Dedifferentiated amniotic fluid mesenchymal stem cell (primary cell): ENCODE data around the gene FGGY.
"Not testable (repeated sequence)": the region's sequence is repeated elsewhere in the genome, so short reads cannot be mapped to it uniquely, and the experiment has no call there.

ENCODE experiments used
- DNase-seq: peaks from one replicate; pipeline ENCODE4 v3.0.0-alpha.2; 2016; ENCODE audit errors: extremely low spot score

The FGGY gene

DNA sequence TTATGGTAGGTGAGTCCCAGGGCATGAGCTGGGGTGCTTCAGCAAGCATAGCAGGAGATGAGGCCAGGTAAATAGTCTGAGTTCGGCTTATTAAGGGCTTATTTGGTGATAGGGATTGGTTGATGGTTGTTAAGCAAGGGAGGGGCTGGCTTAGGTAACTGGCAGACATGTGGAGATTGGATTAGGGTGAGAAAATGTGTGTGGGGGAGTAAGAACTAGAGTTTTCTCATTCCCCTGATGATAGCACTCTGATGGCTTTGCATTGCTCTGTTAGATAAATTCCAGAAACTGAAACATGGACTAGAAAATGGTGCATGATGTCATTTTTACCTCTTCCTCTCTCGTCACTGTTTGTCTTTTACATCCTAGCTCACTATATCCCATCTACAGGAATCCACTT lies 53.6 kb downstream of the FGGY start:
- DNase-seq: no peak

DNA sequence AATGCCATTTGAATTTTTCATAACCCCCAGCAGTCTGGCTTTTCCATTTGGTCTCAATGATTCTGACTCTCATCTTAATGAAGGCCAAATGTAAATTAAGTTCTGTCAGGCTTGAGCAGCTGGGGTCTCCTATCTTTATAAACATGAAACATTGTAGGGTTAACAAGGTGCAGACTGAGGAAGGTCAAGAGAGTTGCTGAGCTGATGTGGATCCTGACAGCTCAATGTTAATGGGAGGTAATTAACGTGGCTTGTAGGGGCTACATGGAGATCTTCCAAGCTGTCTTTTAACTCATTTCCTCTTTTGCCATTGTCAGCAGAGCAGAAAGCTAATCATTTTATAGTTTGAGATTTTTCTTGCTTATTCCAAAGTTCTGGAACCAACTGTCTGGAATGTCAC lies 55.2 kb downstream of the FGGY start:
- no peak for DNase-seq

DNA sequence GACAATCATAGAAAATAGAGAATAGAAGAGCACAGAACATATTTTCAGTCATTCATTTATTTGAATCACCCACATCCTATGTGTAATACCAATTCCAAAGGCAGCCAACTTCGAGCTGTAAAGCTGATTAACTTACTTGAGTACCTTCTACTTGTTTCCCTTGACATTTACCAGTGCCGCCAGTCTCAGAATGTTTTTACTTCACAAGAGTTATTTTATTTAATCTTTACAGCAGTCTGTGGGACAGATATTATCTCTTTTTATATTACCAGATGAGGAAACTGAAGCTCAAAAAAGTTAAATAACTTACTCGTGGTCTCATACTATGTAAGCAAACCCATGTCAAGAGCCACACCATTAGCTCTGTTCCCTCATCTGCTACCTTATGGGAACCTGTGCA lies 56.6 kb downstream of the FGGY start:
- no peak for DNase-seq

DNA sequence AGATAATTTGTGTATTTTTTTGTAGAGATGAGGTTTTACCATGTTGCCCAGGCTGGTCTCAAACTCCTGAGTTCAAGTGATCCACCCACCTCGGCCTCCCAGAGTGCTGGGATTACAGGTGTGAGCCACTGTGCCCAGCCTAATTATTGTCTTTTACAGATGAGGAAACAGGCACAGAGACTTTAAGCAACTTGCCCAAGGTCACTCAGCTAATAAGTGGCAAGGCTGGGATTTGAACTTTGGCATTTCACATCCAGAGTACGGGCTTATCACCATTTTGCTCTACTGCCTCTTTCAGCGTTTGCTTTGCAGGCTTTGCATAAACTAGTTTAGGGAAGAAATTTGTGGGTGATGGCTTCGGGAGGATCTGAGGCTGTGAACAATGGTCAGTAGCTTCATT lies 57.3 kb downstream of the FGGY start:
- DNase-seq: not testable (repeated sequence)

DNA sequence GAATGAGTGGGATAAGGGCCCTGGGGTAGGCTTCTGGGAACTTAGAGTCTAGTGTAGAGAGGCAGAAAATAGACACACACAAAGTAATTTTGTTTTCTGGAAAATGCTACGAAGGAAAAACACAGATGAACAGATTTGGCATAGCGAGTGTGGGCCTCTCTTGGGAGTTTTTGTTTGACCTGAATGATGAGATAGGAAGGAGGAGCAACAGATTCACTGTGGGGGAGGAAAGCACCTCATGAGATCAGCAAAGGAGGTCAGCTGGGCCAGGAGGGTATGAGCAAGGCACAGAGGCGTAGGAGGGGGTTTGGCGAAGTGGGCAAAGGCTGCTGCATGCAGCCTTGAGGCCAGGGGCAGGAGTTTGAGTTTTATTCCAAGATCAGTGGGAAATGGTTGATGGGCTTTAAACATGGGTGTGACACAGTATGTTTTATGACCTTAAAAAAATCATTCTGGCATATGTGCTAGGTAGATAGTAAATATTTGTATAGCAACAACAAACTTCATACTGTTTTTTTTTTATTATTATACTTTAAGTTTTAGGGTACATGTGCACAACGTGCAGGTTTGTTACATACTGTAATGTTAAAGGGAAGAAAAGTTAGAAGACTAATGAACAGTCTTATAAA lies 57.9 kb downstream of the FGGY start:
- no peak for DNase-seq

DNA sequence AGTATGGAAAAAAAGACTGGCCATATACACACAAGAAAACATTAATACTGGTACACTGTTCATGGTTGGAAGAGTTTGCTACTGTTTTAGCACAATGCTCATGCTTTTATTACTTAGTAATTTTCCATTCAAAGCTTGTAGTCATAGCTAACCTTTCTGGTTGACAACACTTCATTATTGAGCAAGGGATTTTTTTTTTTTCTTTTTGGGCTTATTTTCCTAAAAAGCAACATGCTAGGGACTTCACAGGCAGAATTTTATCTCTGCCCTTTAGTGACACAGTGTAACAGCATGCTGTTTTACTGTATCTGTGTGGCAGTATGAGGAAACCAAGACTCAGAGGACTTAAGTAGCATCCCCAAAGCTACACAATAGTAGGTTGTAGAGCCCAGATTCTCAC lies 58.5 kb downstream of the FGGY start:
- DNase-seq: no peak

DNA sequence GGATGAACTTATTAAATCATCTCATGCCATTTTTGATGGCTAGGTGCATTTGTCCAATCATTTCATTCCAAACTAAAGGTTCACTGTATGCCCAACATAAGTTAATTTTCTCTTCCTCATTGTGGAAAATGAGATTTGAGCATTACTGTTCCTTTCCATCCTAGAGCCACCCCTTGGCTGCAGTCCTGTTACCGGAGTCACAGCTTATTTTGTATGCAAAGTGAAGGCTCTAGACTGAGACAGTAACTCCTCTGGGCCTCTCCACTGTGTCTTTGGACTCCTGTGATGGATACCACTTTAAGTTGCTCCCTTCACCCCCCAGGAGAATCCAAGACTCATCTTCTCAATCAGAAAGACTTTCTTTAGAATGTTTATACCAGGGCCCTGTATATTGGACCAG lies 59.7 kb downstream of the FGGY start:
- DNase-seq: no peak

DNA sequence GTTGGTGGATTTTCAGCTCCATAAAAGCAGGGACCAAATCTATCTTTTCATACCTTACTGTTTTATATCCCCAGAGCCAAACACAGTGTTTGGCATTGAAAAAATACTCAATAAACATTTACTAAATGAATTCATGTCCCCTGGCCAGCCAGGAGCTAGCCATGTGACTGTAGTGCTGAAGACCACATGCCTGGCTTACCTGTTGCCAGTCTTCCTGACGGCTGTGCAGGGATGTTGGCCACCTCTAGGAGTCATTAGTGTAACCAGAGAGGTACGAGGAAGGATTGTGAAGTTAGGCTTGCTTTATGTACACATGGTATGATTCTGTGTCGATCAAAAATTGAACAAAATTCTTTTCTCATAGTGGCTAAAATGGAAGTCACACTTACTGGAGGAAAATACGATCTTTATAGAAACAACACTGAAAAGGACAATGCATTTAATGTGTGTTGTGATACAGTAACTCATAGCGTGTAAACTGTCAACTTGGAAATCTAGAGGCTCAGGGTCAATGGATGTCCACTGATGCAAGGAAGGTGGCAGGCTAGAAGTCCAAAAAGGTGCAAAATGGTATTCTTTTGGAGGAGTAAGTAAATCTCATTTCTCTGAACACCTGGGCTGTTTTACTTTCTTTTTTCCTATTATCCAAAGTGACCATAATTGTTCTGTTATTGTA lies 60.9 kb downstream of the FGGY start:
- no peak for DNase-seq

DNA sequence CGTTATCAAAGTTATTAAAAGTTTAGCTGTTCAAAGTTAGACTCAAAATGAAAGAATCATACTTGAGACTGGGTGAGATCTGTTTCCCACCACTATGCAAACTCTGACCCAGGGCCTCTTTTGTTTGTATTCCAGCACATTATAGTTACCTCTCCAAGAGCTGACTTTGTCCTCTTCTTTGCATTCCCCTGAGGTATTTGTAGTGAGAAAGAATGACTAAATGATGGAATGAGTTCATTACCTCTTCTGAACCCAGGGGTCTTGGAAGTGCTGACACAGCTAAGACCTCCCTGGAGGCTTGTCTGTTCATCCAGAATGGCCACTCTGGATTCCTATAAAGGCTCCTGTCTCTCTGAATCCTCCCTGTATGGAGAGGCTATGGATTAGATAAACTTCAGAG lies 62.4 kb downstream of the FGGY start:
- DNase-seq: no peak

DNA sequence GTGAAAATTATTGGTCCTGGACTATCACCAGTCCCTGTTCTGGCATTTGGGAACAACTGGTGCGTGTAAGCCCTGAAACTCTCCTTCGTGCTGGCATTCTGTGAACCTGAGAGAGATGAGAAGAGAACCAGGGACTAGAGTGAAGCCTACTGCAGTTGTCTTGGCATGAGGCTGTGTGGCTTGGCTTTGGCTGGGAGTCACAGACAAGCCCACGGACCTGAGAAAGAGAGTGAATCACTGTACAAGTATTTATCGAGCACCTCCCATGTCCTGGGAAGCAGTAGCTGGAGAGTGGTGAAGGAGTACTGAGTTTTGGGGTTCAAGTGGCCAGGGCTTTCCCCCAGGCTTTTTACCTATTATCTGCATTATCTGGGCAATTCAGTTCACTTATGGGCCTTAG lies 63.3 kb downstream of the FGGY start:
- no peak for DNase-seq

DNA sequence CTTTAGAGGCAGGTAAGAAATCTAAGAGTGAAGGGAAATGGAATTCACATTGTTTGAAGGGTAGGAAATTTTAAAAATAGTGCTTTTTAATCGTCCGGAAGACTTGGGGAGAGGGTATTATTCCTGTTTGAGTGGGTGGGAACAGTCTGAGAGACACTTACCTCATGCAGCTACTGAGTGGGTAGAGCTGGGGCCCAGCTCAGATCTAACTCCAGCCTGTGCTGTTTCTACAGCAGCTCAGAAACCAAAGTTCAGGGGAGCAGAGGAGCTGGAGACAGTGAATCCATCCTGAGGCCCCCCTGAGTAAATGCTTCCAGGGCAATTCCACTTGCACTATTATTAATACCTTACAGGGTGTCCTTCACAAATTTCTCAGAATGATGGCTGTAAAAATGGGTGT lies 63.8 kb downstream of the FGGY start:
- DNase-seq: no peak

DNA sequence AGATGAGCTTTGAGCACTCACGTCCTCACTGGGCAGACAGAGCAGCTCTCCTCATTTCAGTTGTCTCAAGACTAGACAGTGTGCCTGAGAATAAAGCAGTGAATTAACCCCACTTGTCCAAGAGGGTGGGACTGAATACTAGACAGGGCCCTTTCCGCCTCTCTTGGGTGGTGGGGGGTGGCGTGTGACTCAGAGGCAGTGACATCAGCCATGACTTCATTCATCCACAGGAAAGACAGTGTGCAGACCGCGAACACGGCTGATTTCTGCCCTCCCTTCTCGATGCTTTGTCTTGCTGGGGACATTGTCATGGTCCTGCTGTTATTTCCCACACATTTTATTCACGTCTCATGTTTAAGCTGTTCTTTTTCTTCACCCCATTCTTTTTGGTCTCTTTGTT lies 64.9 kb downstream of the FGGY start:
- DNase-seq: no peak

DNA sequence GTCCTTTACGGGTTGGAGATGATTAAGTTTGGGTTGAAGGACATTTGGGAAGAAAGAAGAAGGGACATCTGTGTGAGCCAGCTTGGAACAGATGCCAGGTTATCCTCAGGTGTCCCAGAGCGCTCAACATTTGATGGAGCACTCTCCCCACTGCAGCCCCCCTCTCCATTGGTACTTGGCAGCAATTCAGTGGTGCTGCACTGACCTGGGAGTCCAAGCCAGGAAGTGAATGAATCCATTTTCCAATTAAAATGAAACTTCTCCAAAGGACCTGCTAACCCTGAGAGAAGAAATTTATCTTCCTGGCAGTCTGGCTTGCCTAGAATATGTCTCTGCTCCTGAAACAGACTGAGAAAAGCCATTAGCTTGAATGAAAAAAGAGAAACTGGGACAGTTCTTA lies 67.1 kb downstream of the FGGY start:
- DNase-seq: no peak

DNA sequence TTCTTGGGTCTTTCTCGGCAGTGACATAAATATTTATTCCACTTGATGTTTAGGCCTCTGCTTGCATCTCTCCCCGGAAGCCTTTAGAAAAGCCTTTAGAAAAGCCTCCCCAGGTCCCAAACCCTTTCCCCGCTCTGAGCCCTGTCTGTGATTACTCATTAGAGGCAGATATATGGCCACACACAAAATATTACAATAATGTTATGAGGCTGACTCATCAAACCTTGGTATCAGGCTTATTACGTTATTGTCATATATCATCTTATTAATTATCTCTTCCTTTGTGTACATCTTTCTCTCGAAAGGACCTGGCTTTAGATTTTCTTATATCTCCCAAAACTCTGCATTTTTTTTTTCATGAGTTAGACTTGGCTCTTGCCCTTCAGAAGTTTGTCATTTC lies 69.5 kb downstream of the FGGY start:
- DNase-seq: no peak

DNA sequence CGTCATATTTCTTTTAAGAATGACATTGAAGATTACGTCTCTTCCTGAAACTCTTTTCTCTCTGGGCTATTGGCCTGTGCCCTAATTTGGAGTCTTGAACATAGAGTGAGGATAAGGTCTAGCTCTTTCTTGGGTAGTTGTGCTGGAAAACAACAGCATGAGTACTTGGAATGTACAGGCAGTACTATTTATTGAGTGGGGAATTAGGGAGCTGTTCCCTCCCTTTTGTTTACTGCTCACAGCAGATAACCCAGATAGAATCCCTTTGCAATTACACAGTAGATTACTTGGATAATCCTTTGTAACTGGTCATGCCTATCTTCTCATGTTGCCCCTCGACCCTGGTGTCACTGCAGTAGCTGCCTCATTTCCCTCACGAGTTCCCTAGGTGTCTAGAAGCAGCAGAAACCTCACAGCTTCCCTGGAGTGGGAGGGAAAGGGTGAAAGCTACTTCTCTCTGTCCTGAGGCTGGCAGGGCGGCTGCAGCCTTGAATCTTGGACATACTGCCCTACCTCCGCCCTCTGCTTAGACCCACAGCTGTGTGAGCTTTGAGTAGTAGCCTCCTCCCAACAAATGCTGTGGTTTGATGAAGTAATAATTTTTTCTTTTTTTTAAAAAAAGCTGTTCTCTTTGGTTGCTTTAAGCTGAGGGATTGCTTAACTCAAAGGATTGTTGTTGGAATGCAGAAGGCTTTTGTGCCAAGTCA lies 70.6 kb downstream of the FGGY start:
- peak; percentile 95 for DNase-seq

DNA sequence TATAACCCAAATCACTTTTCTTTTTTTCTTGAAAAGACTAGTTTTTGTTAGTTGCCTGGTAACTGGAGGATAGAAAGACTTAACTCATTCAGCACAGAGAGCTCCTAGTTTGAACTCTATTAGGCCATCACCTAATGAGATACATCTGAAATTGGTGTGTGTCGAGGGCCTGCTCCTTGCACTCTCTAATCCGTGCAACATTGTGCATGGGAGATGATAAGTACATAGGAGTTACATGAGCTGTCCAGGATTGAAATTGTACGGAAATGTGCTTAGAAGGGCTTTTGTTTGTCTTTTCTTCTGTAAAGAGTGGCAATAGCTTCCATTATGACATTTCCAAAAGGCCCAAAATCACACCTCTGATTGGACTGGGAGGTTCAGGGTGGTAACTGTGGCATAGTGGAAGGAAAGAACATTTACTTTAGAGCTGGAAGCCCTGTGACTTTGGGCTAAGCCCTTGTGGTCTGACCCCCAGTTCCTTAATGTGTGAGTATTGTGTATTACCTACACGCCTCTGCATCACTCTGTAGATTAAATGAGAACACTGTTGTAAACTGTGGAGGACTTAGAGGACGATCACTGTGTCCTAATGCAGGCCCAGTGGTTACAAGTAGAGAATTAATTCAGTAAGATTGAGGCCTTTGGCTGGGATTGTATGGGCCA lies 71.2 kb downstream of the FGGY start:
- no peak for DNase-seq

DNA sequence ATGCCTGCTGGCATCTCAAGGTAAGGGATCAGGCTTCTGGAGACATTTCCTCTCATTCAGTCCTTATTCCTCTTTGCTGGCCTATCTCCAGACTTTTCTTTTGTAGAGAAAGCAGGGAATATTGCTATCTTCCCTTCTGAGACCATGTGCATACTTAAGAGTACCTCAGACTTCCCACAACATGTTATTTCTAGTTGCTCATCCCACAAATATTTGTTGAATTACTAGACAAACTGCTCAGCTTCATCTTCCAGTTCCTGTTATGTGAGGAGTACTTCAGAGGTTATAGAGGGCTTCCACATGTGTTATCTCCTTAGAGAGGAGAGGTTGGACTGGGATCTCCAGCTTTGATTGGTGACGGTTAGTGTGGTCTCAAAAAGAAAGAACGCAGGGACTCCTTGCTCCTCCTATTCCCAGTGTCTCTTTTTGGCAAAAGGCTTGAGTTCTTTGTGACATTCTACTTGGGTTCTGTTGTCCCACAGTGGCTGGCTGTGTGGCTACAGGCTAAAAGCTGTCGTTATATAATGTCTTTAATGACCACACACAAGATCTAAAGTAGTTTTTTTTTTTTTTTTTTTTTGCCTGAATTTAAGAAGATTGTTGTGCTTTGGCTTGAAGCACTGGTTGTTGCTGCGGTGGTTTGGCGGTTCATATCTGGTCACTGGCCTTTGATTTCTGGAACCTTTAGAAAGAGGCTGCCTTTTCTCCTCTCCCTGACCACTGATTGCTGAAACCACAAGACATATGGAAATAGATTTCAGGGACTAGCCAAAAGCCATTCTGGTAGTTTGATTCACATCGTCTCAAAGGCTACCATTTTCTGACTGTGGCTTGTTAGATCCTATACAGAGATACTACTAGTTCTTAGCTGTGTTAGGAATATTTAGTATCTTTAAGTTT lies 78.7 kb downstream of the FGGY start:
- DNase-seq: peak; percentile 88

DNA sequence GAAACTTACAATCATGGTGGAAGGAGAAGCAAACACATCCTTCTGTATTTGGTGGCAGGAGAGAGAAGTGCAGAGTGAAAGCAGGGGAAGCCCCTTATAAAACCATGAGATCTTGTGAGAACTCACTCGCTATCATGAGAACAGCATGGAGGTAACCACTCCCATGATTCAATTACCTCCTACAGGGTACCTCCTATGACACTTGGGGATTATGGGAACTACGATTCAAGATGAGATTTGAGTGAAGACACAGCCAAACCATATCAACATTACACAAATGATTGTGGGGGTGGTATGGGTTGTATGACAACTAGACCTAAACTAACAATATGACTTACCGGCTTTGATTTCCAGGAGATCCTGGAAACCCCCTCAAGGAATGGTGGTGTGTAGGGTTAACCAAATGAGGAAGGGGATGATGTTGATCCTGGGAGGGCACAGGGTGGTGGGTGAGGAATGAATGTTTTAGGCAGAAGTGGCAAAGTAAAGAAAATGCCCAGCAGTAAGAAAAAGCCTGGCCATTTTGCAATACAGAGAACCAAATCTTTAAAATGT lies 80.5 kb downstream of the FGGY start:
- DNase-seq: no peak

DNA sequence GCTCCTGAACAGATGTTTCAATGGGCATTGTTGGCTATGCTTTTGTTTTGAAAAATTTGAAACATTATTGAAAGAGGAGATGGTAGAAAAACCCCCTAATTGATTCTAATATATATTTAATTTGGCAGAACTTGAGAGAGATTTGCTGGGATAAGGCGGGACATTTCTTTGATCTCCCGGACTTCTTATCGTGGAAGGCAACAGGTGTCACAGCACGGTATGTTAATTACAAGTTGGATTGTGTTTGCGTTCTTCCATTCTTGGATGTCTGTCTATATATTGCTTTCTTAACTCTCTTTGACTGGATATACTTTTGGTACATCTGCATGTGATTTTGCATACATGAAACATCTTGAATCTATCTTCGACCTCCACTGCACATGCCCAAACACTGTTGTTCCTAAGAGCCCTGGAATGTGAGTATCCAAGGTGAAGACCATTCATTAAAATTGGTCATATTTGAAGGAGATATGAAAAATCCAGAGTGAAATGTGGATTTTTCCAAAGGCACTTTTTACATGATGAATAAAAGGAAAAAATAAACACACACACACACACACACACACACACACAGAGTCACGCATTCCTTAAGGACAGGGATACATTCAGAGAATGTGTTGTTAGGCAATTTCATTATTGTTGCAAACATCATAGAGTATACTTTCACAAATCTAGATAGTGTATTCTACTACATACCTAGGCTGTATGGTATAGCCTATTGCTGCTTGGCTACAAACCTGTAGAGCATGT lies 81.9 kb downstream of the FGGY start:
- no peak for DNase-seq

DNA sequence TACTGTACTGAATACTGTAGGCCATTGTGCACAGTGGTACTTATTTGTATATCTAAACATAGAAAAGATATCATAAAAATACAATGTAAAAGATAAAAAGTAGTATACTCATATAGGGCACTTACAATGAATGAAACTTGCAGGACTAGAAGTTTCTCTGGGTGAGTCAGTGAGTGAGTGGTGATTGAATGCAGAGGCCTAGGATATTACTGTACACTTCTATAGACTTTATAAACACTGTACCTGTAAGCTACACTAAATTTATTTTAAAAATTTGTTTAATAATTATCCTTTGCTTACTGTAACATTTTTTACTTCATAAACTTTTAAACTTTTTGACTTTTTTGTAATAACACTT lies 82.5 kb downstream of the FGGY start:
- no peak for DNase-seq

DNA sequence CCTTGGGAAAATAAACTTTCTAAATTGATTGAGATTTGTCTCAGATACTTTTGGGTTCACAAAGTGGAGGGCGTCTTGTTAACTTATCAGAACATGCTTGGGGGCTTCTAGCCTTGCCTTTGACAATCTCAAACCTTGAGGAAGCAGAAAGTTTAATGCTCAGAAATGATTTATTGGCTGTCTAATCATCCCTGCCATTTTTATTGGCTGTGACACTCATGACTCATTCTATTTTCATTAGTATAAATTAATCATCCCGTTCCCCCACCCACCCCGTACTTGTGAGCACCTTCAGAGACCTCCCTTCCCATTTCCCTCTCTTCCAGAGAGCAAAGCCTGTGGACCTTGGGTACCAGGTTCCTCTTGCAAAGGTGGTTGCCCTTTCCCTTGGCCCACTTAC lies 87.1 kb downstream of the FGGY start:
- DNase-seq: no peak
